ENCODE results near the gene DAGLB.
A peak's percentile ranks its signal among the peaks of the same experiment; 100 is the strongest.

The DAGLB gene

GRCh38 chr7:6448943-6449543 is 1.3 kb upstream of the DAGLB start:
- TF ChIP-seq, protein P1, sequence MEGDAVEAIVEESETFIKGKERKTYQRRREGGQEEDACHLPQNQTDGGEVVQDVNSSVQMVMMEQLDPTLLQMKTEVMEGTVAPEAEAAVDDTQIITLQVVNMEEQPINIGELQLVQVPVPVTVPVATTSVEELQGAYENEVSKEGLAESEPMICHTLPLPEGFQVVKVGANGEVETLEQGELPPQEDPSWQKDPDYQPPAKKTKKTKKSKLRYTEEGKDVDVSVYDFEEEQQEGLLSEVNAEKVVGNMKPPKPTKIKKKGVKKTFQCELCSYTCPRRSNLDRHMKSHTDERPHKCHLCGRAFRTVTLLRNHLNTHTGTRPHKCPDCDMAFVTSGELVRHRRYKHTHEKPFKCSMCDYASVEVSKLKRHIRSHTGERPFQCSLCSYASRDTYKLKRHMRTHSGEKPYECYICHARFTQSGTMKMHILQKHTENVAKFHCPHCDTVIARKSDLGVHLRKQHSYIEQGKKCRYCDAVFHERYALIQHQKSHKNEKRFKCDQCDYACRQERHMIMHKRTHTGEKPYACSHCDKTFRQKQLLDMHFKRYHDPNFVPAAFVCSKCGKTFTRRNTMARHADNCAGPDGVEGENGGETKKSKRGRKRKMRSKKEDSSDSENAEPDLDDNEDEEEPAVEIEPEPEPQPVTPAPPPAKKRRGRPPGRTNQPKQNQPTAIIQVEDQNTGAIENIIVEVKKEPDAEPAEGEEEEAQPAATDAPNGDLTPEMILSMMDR (conservative IDR thresholded peaks at IDR 0.05; ENCODE audit: low read depth, low read length) = no peak
- DNase-seq (ENCODE audit: low read depth) = no peak
- H3K4me3 ChIP-seq (ENCODE audit: low read length) = no peak overlapping the region

DNA sequence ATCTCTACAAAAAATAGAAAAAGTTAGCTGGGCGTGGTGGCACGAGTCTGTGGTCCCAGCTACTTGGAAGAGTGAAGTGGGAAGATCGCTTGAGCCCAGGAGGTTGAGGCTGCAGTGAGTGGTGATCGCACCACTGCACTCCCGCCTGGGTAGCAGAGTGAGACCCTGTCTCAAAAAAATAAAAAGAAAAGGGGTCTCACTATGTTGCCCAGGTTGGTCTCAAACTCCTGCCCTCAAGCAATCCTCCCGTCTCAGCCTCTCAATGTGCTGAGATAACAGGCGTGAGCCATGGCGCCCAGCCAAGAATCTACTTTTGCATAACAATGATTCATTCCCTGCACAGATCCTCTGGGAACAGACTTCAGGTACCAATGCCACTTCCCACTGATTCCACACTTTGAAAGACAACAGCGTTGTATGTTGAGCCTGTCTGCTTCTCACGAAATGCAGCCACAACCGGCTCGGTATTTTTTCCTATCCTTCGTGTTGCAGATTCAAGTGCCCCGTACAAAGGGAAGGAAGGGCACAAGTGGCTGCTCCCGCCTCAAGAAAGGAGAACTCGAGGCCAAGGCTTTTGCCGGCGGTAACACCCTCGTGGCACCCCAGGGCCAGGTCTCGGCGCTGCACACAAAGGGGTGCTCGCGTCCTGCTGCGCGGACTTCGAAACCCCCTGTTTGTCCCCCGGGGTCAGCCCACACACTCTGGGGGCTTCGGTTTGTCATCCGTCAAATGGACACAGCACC is 745 bp downstream of the DAGLB start:
- DNase-seq (ENCODE audit: low read depth) = peak; percentile 60
- TF ChIP-seq, protein P1 (conservative IDR thresholded peaks at IDR 0.05; ENCODE audit: low read depth, low read length) = no peak
- H3K4me3 ChIP-seq (ENCODE audit: low read length) = peak overlapping the region; percentile 97

DNA sequence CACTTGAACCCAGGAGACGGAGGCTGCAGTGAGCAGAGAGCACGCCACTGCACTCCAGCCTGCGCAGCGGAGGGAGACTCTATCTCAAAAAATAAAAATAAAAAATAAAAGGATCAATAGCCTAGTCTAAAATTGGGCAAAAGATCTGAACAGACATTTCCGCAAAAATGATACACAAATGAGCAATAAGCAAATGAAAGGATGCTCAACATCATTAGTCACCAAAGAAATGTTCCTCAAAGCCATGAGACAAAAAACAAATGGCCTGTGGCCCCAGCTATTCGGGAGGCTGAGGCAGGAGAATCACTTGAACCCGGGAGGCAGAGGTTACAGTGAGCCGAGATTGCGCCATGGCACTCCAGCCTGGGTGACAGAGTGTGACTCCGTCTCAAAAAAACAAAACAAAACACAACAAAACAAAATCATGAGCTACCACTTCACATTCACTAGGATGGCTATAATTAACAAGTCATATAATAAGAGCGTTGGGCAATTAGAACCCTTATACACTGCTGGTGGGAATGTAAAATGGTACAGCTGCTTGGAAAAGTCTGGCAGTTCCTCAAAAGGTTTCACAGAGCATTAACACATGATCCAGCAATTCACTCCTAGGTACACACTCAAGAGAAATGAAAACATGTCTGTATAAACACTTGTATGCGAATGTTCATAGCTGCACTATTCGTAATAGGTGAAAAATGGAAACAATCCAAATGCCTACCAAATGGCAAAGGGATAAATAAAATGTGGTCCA is 3.1 kb downstream of the DAGLB start:
- no peak overlapping the region for H3K4me3 ChIP-seq (ENCODE audit: low read length)
- TF ChIP-seq, protein P1 (conservative IDR thresholded peaks at IDR 0.05; ENCODE audit: low read depth, low read length) = no peak
- DNase-seq (ENCODE audit: low read depth) = no peak

- peak; percentile 64 for DNase-seq (ENCODE audit: low read depth)
Measured at GRCh38 chr7:6443372-6443941, 4.3 kb downstream of the DAGLB start.

DNA sequence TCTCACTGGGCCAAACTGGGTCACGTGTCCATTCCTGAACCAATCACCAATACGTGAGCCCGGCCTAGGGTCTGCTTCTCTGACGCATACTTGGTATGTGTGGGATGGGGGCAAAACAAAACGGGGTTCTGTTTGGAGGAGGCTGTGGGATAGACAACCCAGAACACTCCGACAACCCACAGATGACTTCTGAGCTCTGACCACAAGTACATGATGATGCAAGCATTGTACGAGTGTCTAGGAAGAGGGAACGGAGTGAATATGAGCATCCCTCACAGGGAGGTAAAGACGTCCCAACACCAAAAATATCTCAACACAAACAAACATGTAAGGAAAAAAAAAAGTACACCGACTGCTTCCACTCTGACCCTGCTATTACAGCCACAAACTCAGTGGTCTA is 5.6 kb downstream of the DAGLB start:
- DNase-seq (ENCODE audit: low read depth) = no peak
- H3K4me3 ChIP-seq (ENCODE audit: low read length) = no peak overlapping the region
- TF ChIP-seq, protein P1 (conservative IDR thresholded peaks at IDR 0.05; ENCODE audit: low read depth, low read length) = no peak

More at GRCh38 chr7:6443372-6443941, 4.3 kb downstream of the DAGLB start:
- H3K4me3 ChIP-seq (ENCODE audit: low read length) = no peak overlapping the region
- TF ChIP-seq, protein P1 (conservative IDR thresholded peaks at IDR 0.05; ENCODE audit: low read depth, low read length) = no peak

DNA sequence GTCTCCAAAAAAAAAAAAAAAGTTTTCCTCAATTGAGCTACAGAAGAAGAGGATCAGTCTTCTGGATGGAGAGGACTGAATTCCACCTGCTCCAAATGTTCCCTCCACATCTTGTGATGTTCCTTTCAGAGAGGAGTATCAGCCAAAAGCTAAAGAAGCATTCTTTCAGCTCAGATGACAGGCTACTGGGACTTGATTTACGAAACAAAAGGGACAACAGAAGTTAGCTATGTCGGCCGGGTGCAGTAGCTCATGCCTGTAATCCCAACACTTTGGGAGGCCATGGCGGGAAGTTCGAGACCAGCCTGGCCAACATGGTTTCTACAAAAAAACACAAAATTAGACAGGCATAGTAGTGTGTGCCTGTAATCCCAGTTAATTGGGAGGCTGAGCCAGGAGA is 7.4 kb downstream of the DAGLB start:
- H3K4me3 ChIP-seq (ENCODE audit: low read length) = no peak overlapping the region
- DNase-seq (ENCODE audit: low read depth) = no peak
- TF ChIP-seq, protein P1 (conservative IDR thresholded peaks at IDR 0.05; ENCODE audit: low read depth, low read length) = no peak
